Fibroblast of skin of scalp (primary cell): ENCODE results near the gene RHOT1.
"Not testable (repeated sequence)": the region's sequence is repeated elsewhere in the genome, so short reads cannot be mapped to it uniquely, and the experiment has no call there.

Source experiments
- DNase-seq: peaks from one replicate; pipeline ENCODE4 v3.0.0-alpha.2; 2013

Gene RHOT1

GRCh38 chr17:32159586-32160438 lies 17.5 kb downstream of the RHOT1 start:
- no peak for DNase-seq

- DNase-seq: no peak
Measured at GRCh38 chr17:32160526-32160925, 18.2 kb downstream of the RHOT1 start.

GRCh38 chr17:32161029-32161428 lies 18.7 kb downstream of the RHOT1 start:
- DNase-seq: peak; percentile 22

- peak; percentile 93 for DNase-seq
Measured at GRCh38 chr17:32161506-32162365, 19.4 kb downstream of the RHOT1 start.

GRCh38 chr17:32174889-32175288 lies 32.6 kb downstream of the RHOT1 start:
- no peak for DNase-seq

- DNase-seq: not testable (repeated sequence)
Measured at GRCh38 chr17:32178679-32179078, 36.4 kb downstream of the RHOT1 start.

- not testable (repeated sequence) for DNase-seq
Measured at GRCh38 chr17:32179103-32179502, 36.8 kb downstream of the RHOT1 start.

GRCh38 chr17:32179526-32179925 lies 37.2 kb downstream of the RHOT1 start:
- DNase-seq: not testable (repeated sequence)

GRCh38 chr17:32180262-32180661 lies 38.0 kb downstream of the RHOT1 start:
- DNase-seq: not testable (repeated sequence)

- peak; percentile 25 for DNase-seq
Measured at GRCh38 chr17:32185875-32186274, 43.6 kb downstream of the RHOT1 start.

- DNase-seq: no peak
Measured at GRCh38 chr17:32187271-32187670, 45.0 kb downstream of the RHOT1 start.

GRCh38 chr17:32189343-32189742 lies 47.0 kb downstream of the RHOT1 start:
- no peak for DNase-seq

GRCh38 chr17:32191306-32191705 lies 49.0 kb downstream of the RHOT1 start:
- DNase-seq: peak; percentile 69

GRCh38 chr17:32192379-32192778 lies 50.1 kb downstream of the RHOT1 start:
- peak; percentile 68 for DNase-seq

- no peak for DNase-seq
Measured at GRCh38 chr17:32197987-32198386, 55.7 kb downstream of the RHOT1 start.

GRCh38 chr17:32206861-32207260 lies 64.6 kb downstream of the RHOT1 start:
- peak; percentile 79 for DNase-seq

- DNase-seq: no peak
Measured at GRCh38 chr17:32208436-32208835, 66.1 kb downstream of the RHOT1 start.

GRCh38 chr17:32209608-32210007 lies 67.3 kb downstream of the RHOT1 start:
- no peak for DNase-seq

GRCh38 chr17:32211671-32212070 lies 69.4 kb downstream of the RHOT1 start:
- no peak for DNase-seq

- no peak for DNase-seq
Measured at GRCh38 chr17:32215696-32216095, 73.4 kb downstream of the RHOT1 start.

- no peak for DNase-seq
Measured at GRCh38 chr17:32222621-32223020, 80.3 kb downstream of the RHOT1 start.

- DNase-seq: no peak
Measured at GRCh38 chr17:32223703-32224102, 81.4 kb downstream of the RHOT1 start.

GRCh38 chr17:32226886-32227285 lies 84.6 kb downstream of the RHOT1 start:
- DNase-seq: no peak

- no peak for DNase-seq
Measured at GRCh38 chr17:32227910-32228309, 85.6 kb downstream of the RHOT1 start.
